Measurements from ENCODE around the gene SPATA9.
"Not testable (repeated sequence)": the region's sequence is repeated elsewhere in the genome, so short reads cannot be mapped to it uniquely, and the experiment has no call there.

SPATA9 gene

DNA sequence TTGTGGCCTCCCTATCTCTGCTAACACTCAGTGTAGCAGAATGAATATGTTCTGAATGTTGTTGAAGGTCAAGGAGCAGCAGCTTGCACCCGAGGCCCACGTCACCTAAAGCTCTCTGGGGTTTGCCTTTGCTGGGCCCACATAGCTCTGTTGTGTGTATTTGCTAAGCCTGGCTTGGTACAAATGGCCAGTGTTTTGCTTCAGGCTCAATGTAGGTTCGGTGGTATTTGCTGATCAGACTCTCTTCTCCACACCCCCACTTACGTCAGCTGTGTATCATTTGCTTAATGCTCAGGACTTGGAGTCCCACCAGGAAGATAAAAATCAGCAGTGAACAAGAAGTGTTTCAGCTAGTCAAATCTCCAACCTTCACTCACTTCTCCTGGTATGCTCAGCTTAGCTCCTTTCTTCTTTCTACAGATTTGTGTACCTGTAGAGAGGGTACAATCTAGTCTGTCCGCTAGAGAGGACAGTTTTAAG is 41.0 kb downstream of the SPATA9 start:
- DNase-seq, result no peak

DNA sequence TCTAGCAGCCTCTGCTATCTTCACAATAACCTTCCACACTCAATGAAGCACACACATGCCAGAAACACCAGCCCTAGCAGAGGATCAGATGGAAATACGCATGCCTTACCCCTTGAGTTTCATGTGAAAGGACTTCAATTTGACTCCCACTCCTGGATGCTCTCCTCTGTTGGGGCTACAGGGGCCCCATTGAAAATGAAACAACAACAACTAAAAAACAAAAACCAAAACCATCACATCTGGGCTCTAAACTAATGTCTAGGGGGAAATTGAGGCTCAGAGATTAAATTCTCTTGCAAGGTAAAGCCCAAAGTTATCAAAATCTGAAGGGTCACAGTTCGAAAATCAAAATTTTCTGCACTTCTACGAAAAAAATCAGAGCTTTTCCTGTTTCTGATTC is 44.2 kb downstream of the SPATA9 start:
- no peak for DNase-seq

DNA sequence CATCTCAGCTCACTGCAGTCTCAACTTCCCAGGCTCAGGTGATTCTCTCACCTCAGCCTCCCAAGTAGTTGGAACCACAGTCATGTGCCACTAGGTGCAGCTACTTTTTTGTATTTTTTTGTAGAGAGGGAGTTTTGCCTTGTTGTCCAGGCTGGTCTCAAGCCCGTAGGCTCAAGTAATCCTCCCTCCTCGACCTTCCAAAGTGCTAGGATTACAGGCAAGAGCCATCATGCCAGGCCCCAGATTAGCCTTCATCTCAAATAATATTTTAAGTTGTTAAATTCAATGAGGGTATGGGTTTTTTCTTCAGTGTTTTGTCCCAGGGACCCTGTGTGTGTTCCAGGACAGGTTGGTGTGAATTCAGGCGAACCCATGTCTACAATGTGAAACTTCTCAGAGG is 48.7 kb downstream of the SPATA9 start:
- DNase-seq, result no peak

DNA sequence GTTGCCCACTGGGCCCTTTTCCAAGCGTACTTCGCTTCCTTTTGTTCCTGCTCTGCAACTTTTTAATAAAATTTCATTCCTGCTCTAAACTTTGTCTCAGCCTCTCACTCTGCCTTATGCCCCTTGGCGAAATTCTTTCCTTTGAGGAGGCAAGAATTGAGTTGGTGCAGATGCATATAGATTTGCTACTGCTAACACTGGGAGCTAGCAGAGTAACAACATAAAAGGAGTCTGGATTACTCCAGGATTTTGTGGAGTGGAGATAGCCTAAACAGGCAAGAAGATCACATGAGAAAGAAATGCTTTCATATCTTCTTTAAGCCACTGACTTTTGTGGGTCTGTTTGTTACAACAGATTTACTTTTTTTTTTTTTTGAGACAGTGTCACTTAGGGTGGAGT is 49.1 kb downstream of the SPATA9 start:
- DNase-seq, result no peak

DNA sequence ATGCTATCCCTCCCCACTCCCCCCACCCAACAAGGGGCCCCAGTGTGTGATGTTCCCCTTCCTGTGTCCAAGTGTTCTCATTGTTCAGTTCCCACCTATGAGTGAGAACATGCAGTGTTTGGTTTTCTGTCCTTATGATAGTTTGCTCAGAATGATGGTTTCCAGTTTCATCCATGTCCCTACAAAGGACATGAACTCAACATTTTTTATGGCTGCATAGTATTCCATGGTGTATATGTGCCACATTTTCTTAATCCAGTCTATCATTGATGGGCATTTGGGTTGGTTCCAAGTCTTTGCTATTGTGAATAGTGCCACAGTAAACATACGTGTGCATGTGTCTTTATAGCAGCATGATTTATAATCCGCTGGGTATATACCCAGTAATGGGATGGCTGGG is 49.8 kb downstream of the SPATA9 start:
- DNase-seq, result not testable (repeated sequence)

DNA sequence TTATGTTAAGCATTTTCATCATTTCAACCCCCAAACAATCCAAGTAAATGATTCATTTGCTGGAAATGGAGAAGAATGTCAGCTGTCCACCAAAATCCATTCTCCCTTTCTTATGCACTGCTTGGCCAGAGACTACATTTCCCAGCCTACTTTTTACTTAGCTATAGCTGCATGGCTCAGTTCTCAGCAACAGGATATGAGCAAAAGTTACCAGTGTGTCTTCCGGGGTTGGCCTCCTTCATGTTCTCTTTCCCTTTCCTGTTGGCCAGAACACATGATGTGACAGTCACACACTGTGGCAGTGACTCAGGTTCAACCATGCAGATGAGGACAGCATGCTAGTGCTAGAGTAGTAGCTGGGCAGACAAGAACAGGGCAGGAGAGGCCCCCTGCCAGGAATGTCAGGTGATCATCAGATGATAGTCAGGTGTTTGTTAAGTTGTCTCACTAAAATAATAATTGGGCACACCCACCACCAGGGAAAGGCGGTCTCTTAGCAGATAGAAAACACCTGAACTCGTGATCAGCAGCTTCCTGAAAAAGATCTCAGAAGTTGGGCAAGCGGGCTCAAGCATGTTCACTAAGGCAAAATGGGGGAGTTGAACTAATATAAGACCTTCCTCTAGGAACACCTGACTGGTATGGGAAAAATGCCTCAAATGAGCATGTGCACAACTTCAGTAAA is 50.7 kb downstream of the SPATA9 start:
- peak; percentile 13 for DNase-seq

DNA sequence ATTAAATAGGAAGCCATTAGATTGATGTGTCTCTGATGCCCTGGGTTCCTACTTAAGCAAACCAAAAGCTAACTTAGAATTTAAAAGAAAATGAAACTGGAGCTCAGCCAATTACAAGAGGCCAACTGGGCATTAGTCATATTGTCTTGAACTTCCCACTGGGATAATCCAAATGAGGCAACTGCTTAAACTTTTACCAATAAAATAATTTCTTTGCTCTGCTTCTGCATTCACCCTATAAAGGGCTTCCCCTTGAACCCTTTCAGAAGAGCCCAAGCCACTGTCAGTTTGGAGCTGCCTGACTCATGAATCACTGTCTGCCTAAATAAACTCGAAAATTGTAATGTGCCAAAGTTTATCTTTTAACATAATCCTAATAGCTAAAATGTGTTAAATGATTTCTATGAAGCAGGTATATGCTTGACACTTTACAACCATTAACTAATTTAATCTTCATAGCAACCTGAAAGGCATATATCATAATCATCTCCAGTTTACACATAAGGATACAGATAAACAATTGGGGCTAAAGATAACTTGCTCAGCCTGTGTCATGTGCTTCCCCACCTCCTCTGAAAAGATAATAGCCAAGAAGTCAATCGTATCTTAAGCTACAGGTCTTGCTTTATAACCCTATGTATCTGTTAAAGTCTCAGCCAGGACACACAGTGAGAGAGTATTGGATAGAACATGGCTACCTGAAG is 51.4 kb downstream of the SPATA9 start:
- DNase-seq, result no peak

DNA sequence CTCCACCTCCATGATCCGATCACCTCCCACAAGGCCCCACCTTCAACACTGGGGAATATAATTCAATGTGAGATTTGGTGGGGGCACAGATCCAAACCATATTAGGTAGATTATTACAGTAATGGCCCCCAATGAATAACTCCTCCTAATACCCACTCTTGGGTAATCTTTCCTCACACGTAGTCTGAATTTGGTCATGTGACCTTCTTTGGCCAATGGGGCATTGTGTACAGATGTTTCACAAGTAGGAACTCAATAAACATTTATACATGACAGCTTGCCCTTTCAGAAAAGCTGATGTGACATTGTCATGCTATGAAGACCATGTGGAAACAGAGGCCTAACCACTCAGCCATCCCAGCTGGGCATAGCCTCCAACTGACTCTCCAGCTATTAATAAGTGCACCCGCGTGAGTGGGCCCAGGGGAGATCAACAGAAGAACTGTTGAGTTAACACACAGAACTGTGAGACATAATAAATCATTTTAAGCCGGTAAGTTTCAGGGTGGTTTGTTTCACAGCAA is 52.3 kb downstream of the SPATA9 start:
- no peak for DNase-seq

DNA sequence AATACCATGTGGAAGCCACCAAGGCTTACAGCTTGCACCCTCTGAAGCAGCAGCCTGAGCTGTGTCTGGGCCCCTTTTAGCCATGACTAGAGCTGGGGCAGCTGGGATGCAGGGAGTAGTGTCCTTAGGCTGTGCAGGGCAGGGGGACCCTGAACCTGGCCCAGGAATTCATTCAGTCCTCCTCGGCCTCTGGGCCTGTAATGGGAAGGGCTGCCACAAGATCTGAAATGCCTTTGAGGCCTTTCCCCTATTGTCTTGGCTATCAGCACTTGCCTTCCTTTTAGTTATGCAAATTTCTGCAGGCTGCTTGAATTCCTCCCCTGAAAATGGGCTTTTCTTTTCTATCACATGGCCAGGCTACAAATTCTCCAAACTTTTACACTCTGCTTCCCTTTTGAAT is 53.9 kb downstream of the SPATA9 start:
- no peak for DNase-seq

DNA sequence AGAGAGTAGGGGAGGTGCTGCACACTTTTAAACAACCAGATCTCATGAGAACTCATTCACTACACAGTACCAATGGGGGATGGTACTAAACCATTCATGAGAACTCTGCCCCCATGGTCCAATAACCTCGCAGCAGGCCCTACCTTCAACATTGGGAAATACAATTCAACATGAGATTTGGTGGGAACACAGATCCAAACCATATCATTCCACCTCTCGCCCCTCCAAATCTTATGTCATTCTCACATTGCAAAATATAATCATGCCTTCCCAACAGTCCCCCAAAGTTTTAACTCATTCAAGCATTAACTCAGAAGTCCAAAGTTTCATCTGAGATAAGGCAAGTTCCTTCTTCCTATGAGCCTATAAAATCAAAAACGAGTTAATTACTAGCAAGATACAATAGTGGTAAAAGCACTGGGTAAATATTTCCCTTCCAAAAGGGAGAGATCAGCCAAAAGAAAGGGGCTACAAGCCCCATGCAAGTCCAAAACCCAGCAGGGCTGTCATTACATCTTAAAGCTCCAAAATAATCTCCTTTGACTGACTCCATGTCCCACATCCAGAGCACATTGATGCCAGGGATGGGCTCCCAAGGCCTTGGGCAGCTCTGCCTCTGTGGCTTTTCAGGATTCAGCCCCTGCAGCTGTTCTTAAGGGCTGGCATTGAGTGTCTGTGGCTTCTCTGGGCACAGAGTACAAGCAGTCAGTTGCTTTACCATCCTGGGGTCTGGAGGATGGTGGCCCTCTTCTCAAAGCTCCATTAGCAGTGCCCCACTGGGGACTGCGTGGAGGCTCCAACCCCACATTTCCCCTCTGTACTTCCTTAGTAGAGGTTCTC is 54.6 kb downstream of the SPATA9 start:
- no peak for DNase-seq

DNA sequence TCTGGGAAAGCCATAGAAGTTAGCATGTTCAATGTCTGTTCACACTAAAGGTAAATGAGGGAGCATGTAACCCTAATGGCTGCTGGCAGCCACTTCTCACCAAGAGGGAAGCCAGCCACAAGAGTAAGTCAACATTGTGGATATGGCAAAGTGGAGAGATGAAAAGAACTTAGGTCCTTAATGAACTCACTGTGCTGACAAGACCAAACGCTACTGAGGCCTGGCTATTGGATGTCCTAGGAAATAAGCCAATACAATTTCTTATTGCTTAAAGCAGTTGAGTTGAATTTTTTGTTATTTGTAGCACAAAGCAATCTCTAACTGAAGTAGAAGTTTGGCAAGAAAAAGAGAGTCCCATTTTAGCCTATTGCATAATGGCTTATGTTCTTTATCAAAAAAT is 56.1 kb downstream of the SPATA9 start:
- no peak for DNase-seq

DNA sequence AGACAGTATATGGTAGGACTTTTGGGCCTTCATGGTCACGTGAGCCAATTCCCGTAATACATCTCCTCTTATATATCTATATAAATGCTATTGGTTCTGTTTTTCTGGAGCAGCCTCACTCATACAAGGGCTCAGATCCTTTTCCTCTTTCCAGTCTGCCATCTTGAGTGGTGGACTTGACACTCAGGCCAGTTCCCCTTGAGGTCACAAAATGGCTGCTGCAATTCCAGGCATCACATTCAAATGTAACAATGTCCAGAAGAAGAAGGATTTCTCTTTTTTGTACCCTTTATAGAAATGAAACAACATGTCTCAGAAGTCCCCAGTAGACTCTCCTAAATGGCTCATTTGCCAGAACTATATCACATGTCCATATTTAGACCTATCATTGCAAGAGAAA is 58.4 kb downstream of the SPATA9 start:
- no peak for DNase-seq

DNA sequence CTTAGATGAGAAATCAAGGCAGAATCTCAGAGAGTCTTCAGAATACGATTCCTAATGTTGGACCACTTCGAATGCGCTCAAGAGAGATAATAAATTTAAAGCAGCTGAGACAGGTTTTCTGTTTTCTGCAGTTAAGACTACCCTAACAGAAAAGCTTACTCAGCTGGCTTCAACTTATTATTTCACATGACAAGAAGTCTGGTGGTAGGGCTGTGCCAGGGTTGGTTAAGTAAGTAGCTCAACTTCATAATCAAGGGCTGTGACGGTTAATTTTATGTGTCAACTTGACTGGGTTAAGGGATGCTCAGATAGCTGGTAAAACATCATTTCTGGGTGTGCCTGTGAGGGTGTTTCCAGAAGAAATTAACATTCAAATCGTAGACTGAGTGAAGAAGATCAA is 59.1 kb downstream of the SPATA9 start:
- DNase-seq, result no peak

DNA sequence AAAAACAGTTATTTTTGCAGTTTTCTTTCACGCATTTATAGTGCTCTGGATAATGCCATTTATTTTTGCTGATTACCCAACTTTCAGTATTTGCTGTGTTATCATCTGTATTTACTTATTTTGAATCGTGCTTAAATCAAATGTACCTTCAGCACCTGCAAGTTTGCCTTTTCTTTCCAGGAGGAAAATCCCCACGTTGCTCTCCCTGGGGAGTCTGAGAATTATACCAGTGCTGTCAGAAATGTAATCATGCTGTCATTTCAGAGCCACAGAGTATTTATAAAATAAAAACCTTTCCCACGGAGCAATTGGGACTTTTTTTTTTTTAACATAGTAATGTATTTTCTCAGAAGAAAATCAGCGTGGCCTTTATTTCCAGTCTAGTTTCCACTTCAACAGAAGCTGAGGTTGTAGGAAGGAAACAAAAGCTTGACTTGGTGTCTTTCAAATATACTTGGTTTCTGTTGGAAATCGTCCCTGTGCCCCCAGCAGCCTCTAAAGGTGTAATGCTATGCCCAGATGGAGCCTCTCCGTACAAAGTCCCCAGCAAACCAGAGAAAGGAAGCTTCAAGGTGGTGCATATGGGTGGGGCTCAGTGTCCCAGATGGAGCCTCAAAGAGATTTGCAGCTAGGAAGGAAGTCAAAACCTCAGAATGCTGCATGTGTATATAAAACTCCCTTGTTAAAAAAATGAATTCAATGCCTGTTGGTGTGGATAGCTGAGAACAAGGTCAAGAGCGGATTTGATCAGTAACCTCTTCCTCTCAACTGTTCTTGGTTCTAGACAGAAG is 60.8 kb downstream of the SPATA9 start:
- DNase-seq, result no peak

DNA sequence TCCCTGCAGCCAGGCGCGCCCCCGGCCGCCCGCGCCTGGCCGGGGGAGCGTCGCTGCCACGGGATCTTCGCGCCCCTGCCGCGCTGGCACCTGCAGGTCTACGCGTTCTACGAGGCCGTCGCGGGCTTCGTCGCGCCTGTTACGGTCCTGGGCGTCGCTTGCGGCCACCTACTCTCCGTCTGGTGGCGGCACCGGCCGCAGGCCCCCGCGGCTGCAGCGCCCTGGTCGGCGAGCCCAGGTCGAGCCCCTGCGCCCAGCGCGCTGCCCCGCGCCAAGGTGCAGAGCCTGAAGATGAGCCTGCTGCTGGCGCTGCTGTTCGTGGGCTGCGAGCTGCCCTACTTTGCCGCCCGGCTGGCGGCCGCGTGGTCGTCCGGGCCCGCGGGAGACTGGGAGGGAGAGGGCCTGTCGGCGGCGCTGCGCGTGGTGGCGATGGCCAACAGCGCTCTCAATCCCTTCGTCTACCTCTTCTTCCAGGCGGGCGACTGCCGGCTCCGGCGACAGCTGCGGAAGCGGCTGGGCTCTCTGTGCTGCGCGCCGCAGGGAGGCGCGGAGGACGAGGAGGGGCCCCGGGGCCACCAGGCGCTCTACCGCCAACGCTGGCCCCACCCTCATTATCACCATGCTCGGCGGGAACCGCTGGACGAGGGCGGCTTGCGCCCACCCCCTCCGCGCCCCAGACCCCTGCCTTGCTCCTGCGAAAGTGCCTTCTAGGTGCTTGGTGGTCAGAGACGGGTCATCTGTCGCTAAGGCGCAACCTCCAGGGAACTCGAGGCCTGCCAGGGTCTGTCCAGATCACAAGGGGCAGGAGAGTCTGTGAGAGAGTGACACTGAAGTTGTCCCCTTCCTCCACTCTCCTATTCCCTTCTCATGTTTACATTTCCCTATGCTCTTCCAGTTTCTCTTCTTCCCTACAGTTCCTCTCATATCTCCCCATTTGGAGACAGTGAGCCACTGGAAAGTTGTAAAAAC is 61.6 kb downstream of the SPATA9 start:
- DNase-seq, result peak; percentile 68

DNA sequence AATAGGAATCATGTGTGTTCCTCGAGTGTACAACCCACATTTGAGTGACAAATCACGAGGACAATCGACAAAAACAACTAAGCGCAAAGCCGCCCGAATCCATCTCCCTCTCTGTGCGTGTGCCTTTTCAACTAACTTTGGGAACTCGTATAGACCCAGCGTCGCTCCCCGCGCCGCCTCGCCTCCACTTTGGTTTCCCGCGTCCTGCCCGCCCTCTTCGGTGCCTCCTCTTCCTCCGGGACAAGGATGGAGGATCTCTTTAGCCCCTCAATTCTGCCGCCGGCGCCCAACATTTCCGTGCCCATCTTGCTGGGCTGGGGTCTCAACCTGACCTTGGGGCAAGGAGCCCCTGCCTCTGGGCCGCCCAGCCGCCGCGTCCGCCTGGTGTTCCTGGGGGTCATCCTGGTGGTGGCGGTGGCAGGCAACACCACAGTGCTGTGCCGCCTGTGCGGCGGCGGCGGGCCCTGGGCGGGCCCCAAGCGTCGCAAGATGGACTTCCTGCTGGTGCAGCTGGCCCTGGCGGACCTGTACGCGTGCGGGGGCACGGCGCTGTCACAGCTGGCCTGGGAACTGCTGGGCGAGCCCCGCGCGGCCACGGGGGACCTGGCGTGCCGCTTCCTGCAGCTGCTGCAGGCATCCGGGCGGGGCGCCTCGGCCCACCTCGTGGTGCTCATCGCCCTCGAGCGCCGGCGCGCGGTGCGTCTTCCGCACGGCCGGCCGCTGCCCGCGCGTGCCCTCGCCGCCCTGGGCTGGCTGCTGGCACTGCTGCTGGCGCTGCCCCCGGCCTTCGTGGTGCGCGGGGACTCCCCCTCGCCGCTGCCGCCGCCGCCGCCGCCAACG is 62.5 kb downstream of the SPATA9 start, which contains the start of gene GPR150:
Gene GPR150 (plus strand): TSS at position 58 of the 840 bp plus-strand sequence. CDS start 189 bp downstream, at position 247.
- peak; percentile 86 for DNase-seq

DNA sequence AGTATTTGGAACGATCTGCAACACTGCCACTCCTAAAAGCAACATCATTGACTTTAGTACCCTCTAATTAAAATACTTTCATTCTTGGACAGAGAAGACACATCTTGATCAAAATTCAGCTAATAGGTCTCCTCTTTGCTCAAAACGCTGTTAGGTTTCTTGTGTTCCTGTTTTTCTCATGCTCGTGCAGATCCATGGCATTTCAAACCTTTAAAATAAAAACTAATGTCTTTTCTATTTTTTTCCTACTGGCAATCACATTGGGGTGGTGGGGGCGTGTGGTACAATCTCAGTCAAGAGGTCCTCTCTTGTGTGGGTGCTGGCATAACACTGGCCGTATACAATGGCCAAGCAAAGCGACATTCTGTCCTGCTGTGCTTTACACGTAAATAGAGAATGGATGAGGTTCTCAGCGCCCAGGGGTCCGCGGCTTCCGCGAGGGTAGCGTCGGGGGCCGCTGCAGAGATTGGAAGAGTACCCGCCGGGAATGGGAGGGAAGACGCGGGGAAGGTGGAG is 63.2 kb downstream of the SPATA9 start:
- no peak for DNase-seq

DNA sequence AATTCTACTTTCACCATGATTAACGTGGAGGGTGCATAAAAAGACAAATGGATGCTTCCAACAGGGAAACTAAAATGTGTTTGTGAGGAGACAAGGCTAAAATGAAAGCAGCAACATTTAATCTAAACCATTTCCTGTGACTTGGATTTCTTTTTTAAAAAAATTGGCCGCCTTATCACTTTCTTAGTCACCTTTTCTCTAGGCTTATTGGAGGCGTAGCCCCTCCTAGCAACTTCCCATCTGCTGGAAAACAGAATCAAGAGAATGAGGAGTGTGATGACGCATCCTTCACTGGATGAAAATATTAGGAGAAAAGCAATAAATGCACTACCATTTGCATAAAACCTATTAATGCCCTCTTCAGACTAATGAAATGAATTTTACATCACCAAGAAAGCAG is 63.7 kb downstream of the SPATA9 start:
- DNase-seq, result no peak

DNA sequence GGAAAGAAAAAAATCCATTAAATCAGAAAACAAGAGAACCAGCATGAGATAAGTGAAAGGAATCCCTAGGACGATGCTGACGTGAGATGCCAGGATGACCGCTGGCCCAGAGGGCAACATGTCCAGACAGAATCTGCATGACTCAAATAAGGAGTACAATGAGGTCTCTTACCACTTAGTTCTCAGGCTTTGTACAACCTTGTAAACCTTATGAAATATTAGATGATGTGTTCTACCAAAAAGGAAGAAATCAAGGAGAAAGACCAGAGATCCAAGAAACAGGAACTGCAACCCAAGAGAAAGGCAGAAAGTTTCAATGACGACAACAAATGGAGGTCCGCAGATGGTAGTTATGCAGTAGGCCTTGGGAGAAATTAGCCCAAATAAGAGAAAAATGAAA is 65.7 kb downstream of the SPATA9 start:
- DNase-seq, result no peak

DNA sequence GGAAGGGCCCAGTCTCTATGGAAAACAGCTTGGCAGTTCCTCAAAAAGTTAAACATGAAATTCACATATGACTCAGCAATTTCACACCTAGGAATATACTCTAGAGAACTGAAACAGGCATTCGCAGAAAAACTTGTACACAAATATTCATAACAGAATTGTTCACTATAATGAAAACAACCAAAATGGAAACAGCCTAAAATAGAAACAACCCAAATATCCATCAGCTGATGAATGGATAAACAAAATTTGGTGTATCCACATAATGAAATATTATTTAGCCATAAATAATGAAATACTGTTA is 67.7 kb downstream of the SPATA9 start:
- DNase-seq, result no peak
